WTC11 (cell line): ENCODE measurements around the gene PPP3CA. TPM values are rescaled to one million over a fixed set of nuclear protein-coding genes. Genes with fewer than 3 reads are reported as not detected.

Source experiments
- ATAC-seq: fragments of 200-7000 bp; cut with Tn5 transposase; 2 replicates; pipeline ENCODE4 v1.10.0; 2021; ENCODE audit warnings: mild to moderate bottlenecking, moderate library complexity
- CTCF ChIA-PET: fragments of 300-600 bp; sonication (Branson Sonifier 250); formaldehyde crosslinking; loops from one replicate; lab custom pipeline; 2021; ENCODE audit warnings: antibody characterized with exemption; lab: Charles Lee
- POLR2A ChIA-PET: fragments of 350-600 bp; sonication (Branson Sonifier 250); formaldehyde crosslinking; loops from one replicate; lab custom pipeline; 2021; ENCODE audit warnings: antibody characterized with exemption; lab: Charles Lee
- DNase-seq: peaks from one replicate; pipeline ENCODE4 v3.0.0; 2021; ENCODE audit warnings: low spot score
- H3K27ac Mint-ChIP-seq: 2 replicates; pipeline ENCODE4 v1.8.0; 2021; ENCODE audit warnings: mixed read lengths
- H3K27me3 Mint-ChIP-seq: 2 replicates; pipeline ENCODE4 v1.8.0; 2021; ENCODE audit warnings: low read depth, mild to moderate bottlenecking, moderate library complexity, mixed read lengths
- H3K36me3 Mint-ChIP-seq: 2 replicates; pipeline ENCODE4 v1.8.0; 2021; ENCODE audit warnings: mixed read lengths
- H3K4me1 Mint-ChIP-seq: 2 replicates; pipeline ENCODE4 v1.8.0; 2022; ENCODE audit warnings: mixed read lengths
- H3K4me3 Mint-ChIP-seq: 2 replicates; pipeline ENCODE4 v1.8.0; 2021; ENCODE audit warnings: mild to moderate bottlenecking, moderate library complexity, mixed read lengths
- H3K9me3 Mint-ChIP-seq: 2 replicates; pipeline ENCODE4 v1.8.0; 2021; ENCODE audit warnings: mixed read lengths
- CREB1 ChIP-seq: sonication (generic); formaldehyde crosslinking; IDR thresholded peaks from 2 replicates; pipeline ENCODE4 v1.8.0; 2023; ENCODE audit warnings: mild to moderate bottlenecking, missing genetic modification reagents
- IRF2 ChIP-seq: sonication (generic); formaldehyde crosslinking; IDR thresholded peaks from 2 replicates; pipeline ENCODE4 v1.8.0; 2022; ENCODE audit warnings: low read depth, missing genetic modification reagents, borderline replicate concordance
- MYBL2 ChIP-seq: sonication (generic); formaldehyde crosslinking; IDR thresholded peaks from 2 replicates; pipeline ENCODE4 v1.8.1; 2023; ENCODE audit warnings: mild to moderate bottlenecking, moderate library complexity, missing genetic modification reagents
- NFE2L1 ChIP-seq: sonication (generic); formaldehyde crosslinking; IDR thresholded peaks from 2 replicates; pipeline ENCODE4 v1.8.1; 2023; ENCODE audit warnings: missing genetic modification reagents
- OVOL2 ChIP-seq: fragments of 250-450 bp; sonication (Bioruptor Pico); IDR thresholded peaks from 2 replicates; pipeline ENCODE4 v1.9.0; 2021; ENCODE audit warnings: mild to moderate bottlenecking, borderline replicate concordance
- SMAD4 ChIP-seq: sonication (generic); formaldehyde crosslinking; IDR thresholded peaks from 2 replicates; pipeline ENCODE4 v1.8.0; 2022; ENCODE audit warnings: mild to moderate bottlenecking, missing genetic modification reagents
- ZBTB21 ChIP-seq: sonication (generic); formaldehyde crosslinking; IDR thresholded peaks from 2 replicates; pipeline ENCODE4 v1.8.1; 2023; ENCODE audit warnings: mild to moderate bottlenecking, missing genetic modification reagents, borderline replicate concordance
- ZNF671 ChIP-seq: fragments of 250-450 bp; sonication (Bioruptor Pico); IDR thresholded peaks from 2 replicates; pipeline ENCODE4 v1.8.0; 2021; ENCODE audit warnings: mild to moderate bottlenecking
- total RNA-seq: library from RNA; stranded (reverse); gene quantifications from 3 replicates; pipeline ENCODE4 v1.2.3, GENCODE V29; 2021
- TF ChIP-seq, protein P1 (sequence below): fragments of 250-450 bp; sonication (Bioruptor Pico); IDR thresholded peaks from 2 replicates; pipeline ENCODE4 v1.9.0; 2021; ENCODE audit warnings: mild to moderate bottlenecking
- TF ChIP-seq, protein P2 (sequence below): sonication (generic); formaldehyde crosslinking; IDR thresholded peaks from 2 replicates; pipeline ENCODE4 v1.8.1; 2023; ENCODE audit warnings: mild to moderate bottlenecking, missing genetic modification reagents
- TF ChIP-seq, protein P3 (sequence below): sonication (generic); formaldehyde crosslinking; IDR thresholded peaks from 2 replicates; pipeline ENCODE4 v1.8.0; 2023; ENCODE audit warnings: mild to moderate bottlenecking, missing genetic modification reagents
- TF ChIP-seq, protein P4 (sequence below): sonication (generic); formaldehyde crosslinking; IDR thresholded peaks from 2 replicates; pipeline ENCODE4 v1.8.1; 2022; ENCODE audit warnings: mild to moderate bottlenecking, missing genetic modification reagents, moderate library complexity, borderline replicate concordance
- TF ChIP-seq, protein P5 (sequence below): fragments of 250-450 bp; sonication (Bioruptor Pico); conservative IDR thresholded peaks from 2 replicates; pipeline ENCODE4 v1.9.0; 2021; ENCODE audit warnings: mild to moderate bottlenecking
- TF ChIP-seq, protein P6 (sequence below): sonication (generic); formaldehyde crosslinking; IDR thresholded peaks from 2 replicates; pipeline ENCODE4 v1.8.0; 2022; ENCODE audit warnings: mild to moderate bottlenecking, missing genetic modification reagents
- TF ChIP-seq, protein P7 (sequence below): sonication (generic); formaldehyde crosslinking; IDR thresholded peaks from 2 replicates; pipeline ENCODE4 v1.8.0; 2022; ENCODE audit warnings: missing genetic modification reagents

PPP3CA gene
- total RNA-seq, 1 experiment from 2014 or later, result 41.6 TPM

DNA sequence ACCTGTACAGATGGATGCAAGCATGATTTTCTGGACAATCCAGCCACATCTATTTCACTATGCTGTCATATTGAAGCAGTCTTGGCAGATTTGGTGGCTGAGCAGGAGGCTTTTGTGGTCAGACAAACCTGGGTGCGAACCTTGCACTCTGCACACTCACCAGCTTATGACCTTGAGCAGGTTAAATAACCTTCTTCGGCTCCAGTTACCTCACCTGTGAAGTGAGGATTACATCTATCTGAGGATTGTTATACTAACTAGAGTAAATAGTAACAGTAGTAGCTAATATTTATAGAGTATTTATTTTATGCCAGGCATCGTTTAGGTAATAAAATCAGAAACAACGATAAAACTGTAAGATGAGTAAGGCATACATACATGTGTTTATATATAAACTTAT, 150.0 kb downstream of the PPP3CA start:
- H3K4me3 Mint-ChIP-seq, result no peak overlapping the region
- TF ChIP-seq IRF2 (CRISPR knock-in tag), result no peak
- TF ChIP-seq, protein P1, sequence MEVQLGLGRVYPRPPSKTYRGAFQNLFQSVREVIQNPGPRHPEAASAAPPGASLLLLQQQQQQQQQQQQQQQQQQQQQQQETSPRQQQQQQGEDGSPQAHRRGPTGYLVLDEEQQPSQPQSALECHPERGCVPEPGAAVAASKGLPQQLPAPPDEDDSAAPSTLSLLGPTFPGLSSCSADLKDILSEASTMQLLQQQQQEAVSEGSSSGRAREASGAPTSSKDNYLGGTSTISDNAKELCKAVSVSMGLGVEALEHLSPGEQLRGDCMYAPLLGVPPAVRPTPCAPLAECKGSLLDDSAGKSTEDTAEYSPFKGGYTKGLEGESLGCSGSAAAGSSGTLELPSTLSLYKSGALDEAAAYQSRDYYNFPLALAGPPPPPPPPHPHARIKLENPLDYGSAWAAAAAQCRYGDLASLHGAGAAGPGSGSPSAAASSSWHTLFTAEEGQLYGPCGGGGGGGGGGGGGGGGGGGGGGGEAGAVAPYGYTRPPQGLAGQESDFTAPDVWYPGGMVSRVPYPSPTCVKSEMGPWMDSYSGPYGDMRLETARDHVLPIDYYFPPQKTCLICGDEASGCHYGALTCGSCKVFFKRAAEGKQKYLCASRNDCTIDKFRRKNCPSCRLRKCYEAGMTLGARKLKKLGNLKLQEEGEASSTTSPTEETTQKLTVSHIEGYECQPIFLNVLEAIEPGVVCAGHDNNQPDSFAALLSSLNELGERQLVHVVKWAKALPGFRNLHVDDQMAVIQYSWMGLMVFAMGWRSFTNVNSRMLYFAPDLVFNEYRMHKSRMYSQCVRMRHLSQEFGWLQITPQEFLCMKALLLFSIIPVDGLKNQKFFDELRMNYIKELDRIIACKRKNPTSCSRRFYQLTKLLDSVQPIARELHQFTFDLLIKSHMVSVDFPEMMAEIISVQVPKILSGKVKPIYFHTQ, result no peak
- TF ChIP-seq, protein P2, sequence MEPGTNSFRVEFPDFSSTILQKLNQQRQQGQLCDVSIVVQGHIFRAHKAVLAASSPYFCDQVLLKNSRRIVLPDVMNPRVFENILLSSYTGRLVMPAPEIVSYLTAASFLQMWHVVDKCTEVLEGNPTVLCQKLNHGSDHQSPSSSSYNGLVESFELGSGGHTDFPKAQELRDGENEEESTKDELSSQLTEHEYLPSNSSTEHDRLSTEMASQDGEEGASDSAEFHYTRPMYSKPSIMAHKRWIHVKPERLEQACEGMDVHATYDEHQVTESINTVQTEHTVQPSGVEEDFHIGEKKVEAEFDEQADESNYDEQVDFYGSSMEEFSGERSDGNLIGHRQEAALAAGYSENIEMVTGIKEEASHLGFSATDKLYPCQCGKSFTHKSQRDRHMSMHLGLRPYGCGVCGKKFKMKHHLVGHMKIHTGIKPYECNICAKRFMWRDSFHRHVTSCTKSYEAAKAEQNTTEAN (CRISPR knock-in tag), result no peak
- TF ChIP-seq NFE2L1 (CRISPR knock-in tag), result no peak
- no peaks in the 10 kb centered on the region for H3K27me3 Mint-ChIP-seq
- ATAC-seq, result no peak
- H3K9me3 Mint-ChIP-seq, result no peaks in the 10 kb centered on the region
- no peak for DNase-seq
- peaks cover 2% of the 10 kb centered on the region; the same call in 1 of the 2 replicates for H3K36me3 Mint-ChIP-seq
- ChIA-PET POLR2A (no interaction called here), CTCF (no interaction called here)
- no peak overlapping the region for H3K27ac Mint-ChIP-seq
- H3K4me1 Mint-ChIP-seq, result peaks cover 19% of the 10 kb centered on the region

DNA sequence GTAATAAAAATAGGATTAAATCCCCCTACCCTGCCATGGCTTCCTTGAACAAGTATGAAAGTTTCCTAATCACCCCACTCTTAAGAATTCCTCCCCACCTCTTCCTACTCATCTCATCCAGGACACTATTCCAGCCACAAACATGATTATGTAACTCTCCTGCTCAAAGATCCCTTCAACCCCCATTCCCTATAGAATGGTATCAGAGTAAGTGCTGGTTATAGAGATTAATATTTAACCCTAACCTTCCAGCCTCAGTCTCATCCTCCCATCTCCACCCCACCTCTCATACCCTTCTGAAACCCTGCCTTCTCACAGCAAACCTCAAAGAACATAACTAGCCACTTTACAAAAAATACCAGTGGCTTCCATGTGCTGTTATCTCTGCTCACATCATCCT, 155.1 kb downstream of the PPP3CA start:
- peaks cover 2% of the 10 kb centered on the region; the same call in 1 of the 2 replicates for H3K36me3 Mint-ChIP-seq
- H3K4me1 Mint-ChIP-seq, result peaks cover 31% of the 10 kb centered on the region
- POLR2A ChIA-PET, result no interaction called here
- ATAC-seq, result peak; percentile 34
- CTCF ChIA-PET, result interaction anchor here (0.7 kb wide), 1 partner anchor 1108 kb away, joined by 4 read pairs; no protein-coding TSS in a partner anchor
- no peak for DNase-seq
- no peaks in the 10 kb centered on the region for H3K9me3 Mint-ChIP-seq
- H3K27me3 Mint-ChIP-seq, result no peaks in the 10 kb centered on the region
- H3K27ac Mint-ChIP-seq, result peak overlapping the region; percentile 77
- H3K4me3 Mint-ChIP-seq, result no peak overlapping the region
- TF ChIP-seq SMAD4 (CRISPR knock-in tag), result no peak
- TF ChIP-seq, protein P3, sequence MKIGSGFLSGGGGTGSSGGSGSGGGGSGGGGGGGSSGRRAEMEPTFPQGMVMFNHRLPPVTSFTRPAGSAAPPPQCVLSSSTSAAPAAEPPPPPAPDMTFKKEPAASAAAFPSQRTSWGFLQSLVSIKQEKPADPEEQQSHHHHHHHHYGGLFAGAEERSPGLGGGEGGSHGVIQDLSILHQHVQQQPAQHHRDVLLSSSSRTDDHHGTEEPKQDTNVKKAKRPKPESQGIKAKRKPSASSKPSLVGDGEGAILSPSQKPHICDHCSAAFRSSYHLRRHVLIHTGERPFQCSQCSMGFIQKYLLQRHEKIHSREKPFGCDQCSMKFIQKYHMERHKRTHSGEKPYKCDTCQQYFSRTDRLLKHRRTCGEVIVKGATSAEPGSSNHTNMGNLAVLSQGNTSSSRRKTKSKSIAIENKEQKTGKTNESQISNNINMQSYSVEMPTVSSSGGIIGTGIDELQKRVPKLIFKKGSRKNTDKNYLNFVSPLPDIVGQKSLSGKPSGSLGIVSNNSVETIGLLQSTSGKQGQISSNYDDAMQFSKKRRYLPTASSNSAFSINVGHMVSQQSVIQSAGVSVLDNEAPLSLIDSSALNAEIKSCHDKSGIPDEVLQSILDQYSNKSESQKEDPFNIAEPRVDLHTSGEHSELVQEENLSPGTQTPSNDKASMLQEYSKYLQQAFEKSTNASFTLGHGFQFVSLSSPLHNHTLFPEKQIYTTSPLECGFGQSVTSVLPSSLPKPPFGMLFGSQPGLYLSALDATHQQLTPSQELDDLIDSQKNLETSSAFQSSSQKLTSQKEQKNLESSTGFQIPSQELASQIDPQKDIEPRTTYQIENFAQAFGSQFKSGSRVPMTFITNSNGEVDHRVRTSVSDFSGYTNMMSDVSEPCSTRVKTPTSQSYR, result no peak
- TF ChIP-seq, protein P4, sequence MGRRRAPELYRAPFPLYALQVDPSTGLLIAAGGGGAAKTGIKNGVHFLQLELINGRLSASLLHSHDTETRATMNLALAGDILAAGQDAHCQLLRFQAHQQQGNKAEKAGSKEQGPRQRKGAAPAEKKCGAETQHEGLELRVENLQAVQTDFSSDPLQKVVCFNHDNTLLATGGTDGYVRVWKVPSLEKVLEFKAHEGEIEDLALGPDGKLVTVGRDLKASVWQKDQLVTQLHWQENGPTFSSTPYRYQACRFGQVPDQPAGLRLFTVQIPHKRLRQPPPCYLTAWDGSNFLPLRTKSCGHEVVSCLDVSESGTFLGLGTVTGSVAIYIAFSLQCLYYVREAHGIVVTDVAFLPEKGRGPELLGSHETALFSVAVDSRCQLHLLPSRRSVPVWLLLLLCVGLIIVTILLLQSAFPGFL (CRISPR knock-in tag), result no peak
- TF ChIP-seq, protein P5, sequence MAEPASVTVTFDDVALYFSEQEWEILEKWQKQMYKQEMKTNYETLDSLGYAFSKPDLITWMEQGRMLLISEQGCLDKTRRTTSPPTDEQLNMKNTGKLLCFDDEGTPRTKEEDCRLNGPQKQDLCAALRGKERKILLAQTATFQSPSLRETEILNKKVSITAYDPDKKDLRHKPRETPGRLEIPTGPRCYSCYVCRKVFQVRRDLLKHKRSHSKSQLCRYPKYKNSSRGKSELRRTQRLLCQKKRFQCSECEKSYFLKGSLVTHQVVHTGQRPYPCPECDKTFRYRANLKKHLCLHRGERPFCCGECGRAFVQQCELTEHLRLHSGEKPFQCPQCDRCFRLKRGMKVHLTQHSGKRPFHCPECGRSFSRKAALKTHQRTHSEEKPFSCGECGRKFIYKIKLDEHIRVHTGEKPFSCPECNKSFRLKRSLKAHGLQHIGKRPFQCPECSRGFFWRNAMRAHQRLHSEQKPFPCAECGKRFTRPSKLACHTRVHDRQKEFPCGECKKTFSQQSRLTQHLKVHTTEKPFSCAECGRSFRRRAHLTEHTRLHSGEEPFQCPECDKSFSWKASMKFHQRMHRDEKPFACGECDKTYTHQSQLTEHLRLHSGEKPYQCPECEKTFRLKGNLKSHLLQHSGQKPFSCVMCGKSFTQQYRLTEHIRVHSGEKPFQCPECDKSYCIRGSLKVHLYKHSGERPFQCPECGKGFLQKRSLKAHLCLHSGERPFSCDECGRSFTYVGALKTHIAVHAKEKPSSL (CRISPR knock-in tag), result no peak
- no peak for TF ChIP-seq CREB1 (CRISPR knock-in tag)
- TF ChIP-seq, protein P6, sequence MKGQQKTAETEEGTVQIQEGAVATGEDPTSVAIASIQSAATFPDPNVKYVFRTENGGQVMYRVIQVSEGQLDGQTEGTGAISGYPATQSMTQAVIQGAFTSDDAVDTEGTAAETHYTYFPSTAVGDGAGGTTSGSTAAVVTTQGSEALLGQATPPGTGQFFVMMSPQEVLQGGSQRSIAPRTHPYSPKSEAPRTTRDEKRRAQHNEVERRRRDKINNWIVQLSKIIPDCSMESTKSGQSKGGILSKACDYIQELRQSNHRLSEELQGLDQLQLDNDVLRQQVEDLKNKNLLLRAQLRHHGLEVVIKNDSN (CRISPR knock-in tag), result no peak
- TF ChIP-seq ZBTB21 (CRISPR knock-in tag), result no peak
- TF ChIP-seq, protein P1, result no peak
- no peak for TF ChIP-seq OVOL2 (CRISPR knock-in tag)
- TF ChIP-seq MYBL2 (CRISPR knock-in tag), result no peak
- TF ChIP-seq, protein P7, sequence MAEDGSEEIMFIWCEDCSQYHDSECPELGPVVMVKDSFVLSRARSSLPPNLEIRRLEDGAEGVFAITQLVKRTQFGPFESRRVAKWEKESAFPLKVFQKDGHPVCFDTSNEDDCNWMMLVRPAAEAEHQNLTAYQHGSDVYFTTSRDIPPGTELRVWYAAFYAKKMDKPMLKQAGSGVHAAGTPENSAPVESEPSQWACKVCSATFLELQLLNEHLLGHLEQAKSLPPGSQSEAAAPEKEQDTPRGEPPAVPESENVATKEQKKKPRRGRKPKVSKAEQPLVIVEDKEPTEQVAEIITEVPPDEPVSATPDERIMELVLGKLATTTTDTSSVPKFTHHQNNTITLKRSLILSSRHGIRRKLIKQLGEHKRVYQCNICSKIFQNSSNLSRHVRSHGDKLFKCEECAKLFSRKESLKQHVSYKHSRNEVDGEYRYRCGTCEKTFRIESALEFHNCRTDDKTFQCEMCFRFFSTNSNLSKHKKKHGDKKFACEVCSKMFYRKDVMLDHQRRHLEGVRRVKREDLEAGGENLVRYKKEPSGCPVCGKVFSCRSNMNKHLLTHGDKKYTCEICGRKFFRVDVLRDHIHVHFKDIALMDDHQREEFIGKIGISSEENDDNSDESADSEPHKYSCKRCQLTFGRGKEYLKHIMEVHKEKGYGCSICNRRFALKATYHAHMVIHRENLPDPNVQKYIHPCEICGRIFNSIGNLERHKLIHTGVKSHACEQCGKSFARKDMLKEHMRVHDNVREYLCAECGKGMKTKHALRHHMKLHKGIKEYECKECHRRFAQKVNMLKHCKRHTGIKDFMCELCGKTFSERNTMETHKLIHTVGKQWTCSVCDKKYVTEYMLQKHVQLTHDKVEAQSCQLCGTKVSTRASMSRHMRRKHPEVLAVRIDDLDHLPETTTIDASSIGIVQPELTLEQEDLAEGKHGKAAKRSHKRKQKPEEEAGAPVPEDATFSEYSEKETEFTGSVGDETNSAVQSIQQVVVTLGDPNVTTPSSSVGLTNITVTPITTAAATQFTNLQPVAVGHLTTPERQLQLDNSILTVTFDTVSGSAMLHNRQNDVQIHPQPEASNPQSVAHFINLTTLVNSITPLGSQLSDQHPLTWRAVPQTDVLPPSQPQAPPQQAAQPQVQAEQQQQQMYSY (CRISPR knock-in tag), result no peak
- no peak for TF ChIP-seq ZNF671
